DOHH2 (cell line): ENCODE data around the gene ZNF384.

Experiments
- H3F3A ChIP-seq: fragments of 200-600 bp; sonication (generic), shearing (Covaris generic); 2 replicates; pipeline ENCODE4 v1.6.0; 2016; ENCODE audit warnings: antibody characterized with exemption, mild to moderate bottlenecking; ENCODE audit not compliant: control insufficient read depth, insufficient read depth
- H3K27ac ChIP-seq: fragments of 200-600 bp; sonication (generic); 2 replicates; pipeline ENCODE4 v1.5.1; 2014; ENCODE audit warnings: low read depth, mild to moderate bottlenecking, low read length, moderate library complexity
- H3K27me3 ChIP-seq: fragments of 200-600 bp; sonication (generic); 2 replicates; pipeline ENCODE4 v1.6.1; 2014; ENCODE audit warnings: mild to moderate bottlenecking, low read length, mixed read lengths; ENCODE audit not compliant: control insufficient read depth
- H3K36me3 ChIP-seq: fragments of 200-600 bp; sonication (generic); 2 replicates; pipeline ENCODE4 v1.6.1; 2014; ENCODE audit warnings: mild to moderate bottlenecking, low read length, moderate library complexity, mixed read lengths; ENCODE audit not compliant: control insufficient read depth
- H3K4me1 ChIP-seq: fragments of 200-600 bp; sonication (generic); 2 replicates; pipeline ENCODE4 v1.6.1; 2014; ENCODE audit warnings: mild to moderate bottlenecking, low read length, mixed read lengths; ENCODE audit not compliant: control insufficient read depth
- H3K4me2 ChIP-seq: fragments of 200-600 bp; sonication (generic); 2 replicates; pipeline ENCODE4 v1.6.0; 2014; ENCODE audit warnings: mild to moderate bottlenecking, low read length, moderate library complexity
- H3K4me3 ChIP-seq: fragments of 200-600 bp; sonication (generic); 2 replicates; pipeline ENCODE4 v1.5.1; 2014; ENCODE audit warnings: mild to moderate bottlenecking, low read length, mixed read lengths
- H3K79me2 ChIP-seq: fragments of 200-600 bp; sonication (generic); 2 replicates; pipeline ENCODE4 v1.6.1; 2014; ENCODE audit warnings: mild to moderate bottlenecking, low read length, mixed read lengths; ENCODE audit not compliant: control insufficient read depth
- H3K9me2 ChIP-seq: fragments of 200-600 bp; sonication (generic); replicated peaks from 2 replicates; pipeline ENCODE4 v1.6.1; 2014; ENCODE audit warnings: mild to moderate bottlenecking, low read length, mixed read lengths; ENCODE audit not compliant: control insufficient read depth
- H3K9me3 ChIP-seq: fragments of 200-600 bp; sonication (generic); 2 replicates; pipeline ENCODE4 v1.6.1; 2014; ENCODE audit warnings: antibody characterized with exemption, low read length, mixed read lengths; ENCODE audit not compliant: control insufficient read depth, insufficient read depth
- H4K20me1 ChIP-seq: fragments of 200-600 bp; sonication (generic); 2 replicates; pipeline ENCODE4 v1.6.0; 2014; ENCODE audit warnings: low read depth, mild to moderate bottlenecking, antibody characterized with exemption, low read length, moderate library complexity; ENCODE audit not compliant: control insufficient read depth, insufficient read depth
- EZH2phosphoT487 ChIP-seq: fragments of 200-600 bp; sonication (generic); IDR thresholded peaks from 2 replicates; pipeline ENCODE4 v1.6.1; 2017; ENCODE audit warnings: borderline replicate concordance, mild to moderate bottlenecking, antibody characterized with exemption, low read length, moderate library complexity, mixed read lengths
- TF ChIP-seq, protein P1 (sequence below): fragments of 200-600 bp; sonication (generic); IDR thresholded peaks from one replicate; pipeline ENCODE4 v1.5.1; 2014; ENCODE audit warnings: antibody characterized with exemption, mild to moderate bottlenecking, low read depth, low read length; ENCODE audit not compliant: poor library complexity, severe bottlenecking

The ZNF384 gene

DNA sequence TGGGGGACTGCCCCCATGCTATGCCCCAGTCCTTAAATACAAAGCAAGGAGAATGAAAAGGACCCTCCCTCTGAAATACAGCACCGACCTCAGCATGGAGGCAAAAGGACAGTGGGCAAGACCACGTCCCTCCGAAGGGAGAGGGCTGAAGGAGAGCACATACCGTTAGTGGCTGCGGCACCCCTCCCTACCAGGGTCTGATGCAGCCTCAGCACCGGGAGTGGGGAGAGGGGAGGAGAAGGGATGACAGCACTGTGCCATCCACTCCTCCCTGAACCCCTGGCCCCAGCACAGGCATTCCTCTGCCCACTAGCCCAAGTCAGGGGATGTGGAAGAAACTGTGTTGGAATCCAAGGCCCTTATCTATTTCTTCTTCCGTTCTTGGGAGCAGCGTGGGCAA is 38.3 kb downstream of the ZNF384 start:
- H3K27ac ChIP-seq, result no peak overlapping the region
- H3K4me3 ChIP-seq, result no peak overlapping the region
- no peaks in the 10 kb centered on the region for H3K9me3 ChIP-seq
- H4K20me1 ChIP-seq, result no peaks in the 10 kb centered on the region
- H3K4me1 ChIP-seq, result peaks cover 18% of the 10 kb centered on the region
- H3F3A ChIP-seq, result no peaks in the 10 kb centered on the region
- H3K9me2 ChIP-seq, result no peaks in the 10 kb centered on the region
- TF ChIP-seq, protein P1, sequence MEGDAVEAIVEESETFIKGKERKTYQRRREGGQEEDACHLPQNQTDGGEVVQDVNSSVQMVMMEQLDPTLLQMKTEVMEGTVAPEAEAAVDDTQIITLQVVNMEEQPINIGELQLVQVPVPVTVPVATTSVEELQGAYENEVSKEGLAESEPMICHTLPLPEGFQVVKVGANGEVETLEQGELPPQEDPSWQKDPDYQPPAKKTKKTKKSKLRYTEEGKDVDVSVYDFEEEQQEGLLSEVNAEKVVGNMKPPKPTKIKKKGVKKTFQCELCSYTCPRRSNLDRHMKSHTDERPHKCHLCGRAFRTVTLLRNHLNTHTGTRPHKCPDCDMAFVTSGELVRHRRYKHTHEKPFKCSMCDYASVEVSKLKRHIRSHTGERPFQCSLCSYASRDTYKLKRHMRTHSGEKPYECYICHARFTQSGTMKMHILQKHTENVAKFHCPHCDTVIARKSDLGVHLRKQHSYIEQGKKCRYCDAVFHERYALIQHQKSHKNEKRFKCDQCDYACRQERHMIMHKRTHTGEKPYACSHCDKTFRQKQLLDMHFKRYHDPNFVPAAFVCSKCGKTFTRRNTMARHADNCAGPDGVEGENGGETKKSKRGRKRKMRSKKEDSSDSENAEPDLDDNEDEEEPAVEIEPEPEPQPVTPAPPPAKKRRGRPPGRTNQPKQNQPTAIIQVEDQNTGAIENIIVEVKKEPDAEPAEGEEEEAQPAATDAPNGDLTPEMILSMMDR, result no peak
- no peak for TF ChIP-seq EZH2phosphoT487
- no peak overlapping the region for H3K4me2 ChIP-seq
- H3K27me3 ChIP-seq, result no peaks in the 10 kb centered on the region
- peaks cover 12% of the 10 kb centered on the region for H3K79me2 ChIP-seq
- H3K36me3 ChIP-seq, result peaks cover 50% of the 10 kb centered on the region

DNA sequence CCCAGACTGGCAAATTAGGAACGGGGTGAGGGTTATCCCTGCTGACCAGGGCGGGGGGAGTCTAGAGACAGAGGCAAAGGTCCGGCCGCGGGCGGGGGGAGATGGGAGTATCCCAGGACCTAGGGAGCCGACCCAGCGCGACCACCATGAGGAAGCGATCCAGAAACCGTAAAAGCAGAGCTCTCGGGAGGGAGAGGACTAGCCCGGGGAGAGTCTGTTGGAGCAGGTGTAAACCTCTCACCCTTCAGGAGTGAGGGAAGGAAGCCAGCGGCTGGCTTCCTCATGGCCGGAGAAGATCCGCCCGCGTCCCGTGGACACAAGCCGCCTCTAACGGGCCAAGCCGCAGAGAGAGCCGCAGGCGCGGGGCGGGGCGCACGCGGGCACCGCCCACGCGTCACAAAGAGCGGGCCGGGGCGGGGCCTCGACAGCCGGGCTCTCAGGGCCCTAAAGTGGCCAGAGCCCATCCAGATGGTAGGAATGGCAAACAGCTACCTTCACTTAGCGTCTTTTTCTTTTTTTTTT is 42.0 kb downstream of the ZNF384 start, which contains the start of gene ACRBP:
ACRBP (minus strand) TSS at position 350 of the 522 bp plus-strand sequence; CDS start at position 284, 66 bp downstream.
- Histone ChIP-seq H3K4me1 (peaks cover 51% of the 10 kb centered on the region), H3F3A (peaks cover 21% of the 10 kb centered on the region), H3K9me3 (no peaks in the 10 kb centered on the region), H3K9me2 (no peaks in the 10 kb centered on the region), H3K4me2 (peak within 1 kb of the TSS; percentile 97), H3K36me3 (peaks cover 40% of the 10 kb centered on the region), H3K27ac (peak within 1 kb of the TSS; percentile 49), H3K79me2 (peaks cover 12% of the 10 kb centered on the region), H4K20me1 (no peaks in the 10 kb centered on the region), H3K27me3 (no peaks in the 10 kb centered on the region), H3K4me3 (peak within 1 kb of the TSS; percentile 90)
- TF ChIP-seq, protein P1, result no peak
- TF ChIP-seq EZH2phosphoT487, result no peak

DNA sequence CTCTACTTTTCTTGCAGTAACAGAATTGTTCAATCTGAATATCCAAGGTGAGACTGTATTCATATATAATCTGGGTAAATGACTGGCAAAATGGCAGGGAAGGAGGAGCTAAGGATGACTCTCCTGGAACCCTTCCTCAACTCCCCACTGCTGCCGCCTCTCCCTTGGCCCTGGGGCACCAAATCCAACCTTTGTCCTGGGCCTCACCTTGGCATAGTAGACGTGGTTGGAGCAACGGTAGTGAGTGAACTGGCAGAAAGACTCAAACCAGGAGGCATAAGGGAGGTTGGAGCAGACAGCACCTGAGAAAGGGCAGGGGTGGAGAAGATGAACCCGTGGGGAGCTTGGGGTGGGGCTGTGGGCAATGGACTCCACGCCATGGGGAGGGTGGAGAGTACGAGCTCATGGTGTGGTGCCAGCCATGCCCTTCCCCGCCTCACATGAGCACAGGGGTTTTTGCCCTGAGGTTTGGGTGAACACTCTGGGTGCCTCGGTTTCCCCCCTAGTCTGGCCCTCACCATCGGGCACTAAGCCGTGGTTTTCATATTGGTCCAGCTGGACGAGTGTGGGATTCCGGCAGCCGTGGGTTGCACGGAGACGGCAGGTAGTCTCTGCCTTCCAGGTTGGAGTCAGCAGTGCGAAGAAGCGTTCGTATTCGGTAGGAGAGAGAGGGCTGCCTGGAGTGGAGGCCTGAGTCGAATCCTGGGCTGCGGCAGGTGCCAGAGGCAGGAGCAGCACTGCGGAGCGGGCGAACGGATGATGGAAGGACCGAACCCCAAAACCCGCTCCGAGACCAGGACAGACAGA is 42.7 kb downstream of the ZNF384 start:
- Histone ChIP-seq H3F3A (peaks cover 21% of the 10 kb centered on the region), H4K20me1 (no peaks in the 10 kb centered on the region), H3K27me3 (no peaks in the 10 kb centered on the region), H3K9me3 (no peaks in the 10 kb centered on the region), H3K4me2 (peak overlapping the region; percentile 97), H3K79me2 (peaks cover 12% of the 10 kb centered on the region), H3K9me2 (no peaks in the 10 kb centered on the region), H3K4me1 (peaks cover 54% of the 10 kb centered on the region), H3K4me3 (peak overlapping the region; percentile 90), H3K36me3 (peaks cover 37% of the 10 kb centered on the region), H3K27ac (peak overlapping the region; percentile 49)
- no peak for TF ChIP-seq EZH2phosphoT487
- TF ChIP-seq, protein P1, result no peak
